Fibroblast of skin of left quadriceps (primary cell): ENCODE data around the gene RNF181.
"Not testable (repeated sequence)": the region's sequence is repeated elsewhere in the genome, so short reads cannot be mapped to it uniquely, and the experiment has no call there.

Experiments used
- DNase-seq, 2 experiments: peaks; one replicate each; pipeline ENCODE4 v3.0.0-alpha.2; 2013; ENCODE audit warnings: low read depth in 2 of 2

RNF181 gene

DNA sequence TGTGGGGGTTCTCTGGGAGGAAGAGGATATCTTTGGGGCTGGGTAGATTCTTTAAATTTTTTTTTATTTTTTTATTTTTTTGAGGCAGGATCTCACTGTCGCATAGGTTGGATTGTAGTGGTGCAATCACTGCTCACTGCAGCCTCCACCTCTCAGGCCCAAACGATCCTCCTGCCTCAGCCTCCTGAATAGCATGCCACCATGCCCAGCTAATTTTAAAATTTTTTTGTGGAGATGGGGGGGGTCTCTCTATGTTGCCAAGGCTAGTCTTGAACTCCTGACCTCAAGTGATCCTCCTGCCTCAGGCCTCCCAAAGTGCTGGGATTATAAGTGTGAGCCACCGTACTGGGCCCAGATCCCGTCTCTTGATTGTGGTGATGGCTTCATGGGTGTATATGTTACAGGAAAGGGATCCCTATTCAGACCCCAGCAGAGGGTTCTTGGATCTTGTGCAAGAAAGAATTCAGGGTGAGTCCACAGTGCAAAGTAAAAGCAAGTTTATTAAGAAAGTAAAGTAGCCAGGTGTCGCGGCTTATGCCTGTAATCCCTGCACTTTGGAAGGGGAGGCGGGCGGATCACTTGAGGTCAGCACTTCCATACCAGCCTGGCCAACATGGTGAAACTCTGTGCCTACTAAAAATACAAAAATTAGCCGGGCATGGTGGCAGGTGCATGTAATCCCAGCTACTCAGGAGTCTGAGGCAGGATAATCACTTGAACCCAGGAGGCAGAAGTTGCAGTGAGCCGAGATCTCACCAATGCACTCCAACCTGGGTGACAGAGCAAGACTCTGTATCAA, 18.4 kb downstream of the RNF181 start:
- no peak for DNase-seq

DNA sequence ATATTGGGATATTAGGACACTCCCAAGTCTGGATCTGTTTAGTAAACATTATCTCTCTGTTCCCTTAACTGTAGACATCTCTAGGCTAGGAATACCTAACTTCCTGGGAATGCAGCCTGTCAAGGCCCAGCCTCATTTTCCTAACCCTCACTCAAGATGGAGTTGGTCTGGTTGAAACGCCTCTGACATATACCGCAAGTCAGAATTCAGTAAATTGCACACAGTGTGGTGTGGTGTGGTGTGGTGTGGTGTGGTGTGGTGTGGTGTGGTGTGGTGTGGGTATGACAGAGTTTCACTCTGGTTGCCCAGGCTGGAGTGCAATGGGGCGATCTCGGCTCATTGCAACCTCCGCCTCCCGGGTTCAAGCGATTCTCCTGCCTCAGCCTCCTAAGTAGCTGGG, 19.2 kb downstream of the RNF181 start:
- DNase-seq: not testable (repeated sequence)

DNA sequence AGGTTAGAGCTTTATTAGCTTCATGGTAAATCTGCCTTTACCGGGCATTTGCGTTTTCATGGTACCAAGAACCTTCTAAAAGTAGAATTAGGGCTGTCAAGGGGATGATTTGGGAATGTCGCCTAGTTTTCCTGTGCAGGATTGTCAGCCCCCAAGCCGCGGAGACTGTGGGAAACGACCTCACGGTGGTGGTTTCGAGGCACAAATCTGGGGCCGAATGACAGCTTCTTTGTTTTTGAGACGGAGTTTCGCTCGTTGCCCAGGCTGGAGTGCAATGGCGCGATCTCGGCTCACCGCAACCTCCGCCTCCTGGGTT, 19.8 kb downstream of the RNF181 start:
- DNase-seq: no peak

DNA sequence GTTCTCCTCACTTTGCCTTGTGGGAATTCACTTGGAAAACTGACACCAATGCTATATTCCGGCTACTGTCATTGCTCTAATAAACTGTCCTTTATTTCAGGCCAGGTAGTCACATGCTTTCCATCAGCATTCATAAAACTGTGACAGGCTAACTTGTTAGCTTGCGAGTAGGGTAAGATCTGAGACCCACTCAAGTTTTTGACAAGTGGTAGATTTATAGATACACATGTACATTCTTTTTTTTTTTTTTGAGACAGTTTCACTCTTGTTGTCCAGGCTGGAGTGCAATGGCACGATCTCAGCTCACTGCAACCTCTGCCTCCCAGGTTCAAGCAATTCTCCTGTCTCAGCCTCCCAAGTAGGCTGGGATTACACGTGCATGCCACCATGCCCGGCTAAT, 22.2 kb downstream of the RNF181 start:
- not testable (repeated sequence) for DNase-seq

DNA sequence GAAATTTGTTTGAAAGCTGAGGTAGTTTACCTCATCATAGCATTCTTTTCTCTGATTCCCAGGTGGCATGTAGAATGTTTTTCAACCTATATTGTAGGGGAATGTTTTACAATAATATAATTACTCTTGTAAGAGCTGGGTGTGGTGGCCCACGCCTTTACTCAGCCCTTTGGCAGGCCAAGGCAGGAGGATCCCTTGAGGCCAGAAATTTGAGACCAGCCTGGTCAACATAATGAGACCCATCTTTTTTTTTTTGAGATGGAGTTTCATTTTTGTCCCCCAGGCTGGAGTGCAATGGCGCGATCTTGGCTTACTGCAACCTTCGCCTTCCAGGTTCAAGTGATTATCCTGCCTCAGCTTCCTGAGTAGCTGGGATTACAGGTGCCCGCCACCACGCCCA, 24.1 kb downstream of the RNF181 start:
- no peak for DNase-seq

DNA sequence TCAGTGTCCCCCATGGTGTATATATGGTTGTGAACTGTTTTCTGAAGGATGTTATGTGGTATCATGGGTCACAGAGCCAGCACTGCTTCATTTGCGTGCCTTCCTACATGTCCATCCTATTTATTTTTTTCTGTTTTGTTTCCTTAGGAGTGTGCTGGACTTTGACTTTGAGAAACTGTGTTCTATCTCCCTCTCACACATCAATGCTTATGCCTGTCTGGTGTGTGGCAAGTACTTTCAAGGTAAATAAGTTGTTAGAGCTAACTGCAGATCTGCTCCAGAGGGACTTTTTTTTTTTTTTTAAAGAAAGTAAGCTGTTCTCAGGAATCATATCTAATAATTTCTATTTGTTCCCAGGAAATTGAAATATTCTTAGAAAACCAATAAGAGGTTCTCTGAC, 25.8 kb downstream of the RNF181 start:
- DNase-seq: no peak

DNA sequence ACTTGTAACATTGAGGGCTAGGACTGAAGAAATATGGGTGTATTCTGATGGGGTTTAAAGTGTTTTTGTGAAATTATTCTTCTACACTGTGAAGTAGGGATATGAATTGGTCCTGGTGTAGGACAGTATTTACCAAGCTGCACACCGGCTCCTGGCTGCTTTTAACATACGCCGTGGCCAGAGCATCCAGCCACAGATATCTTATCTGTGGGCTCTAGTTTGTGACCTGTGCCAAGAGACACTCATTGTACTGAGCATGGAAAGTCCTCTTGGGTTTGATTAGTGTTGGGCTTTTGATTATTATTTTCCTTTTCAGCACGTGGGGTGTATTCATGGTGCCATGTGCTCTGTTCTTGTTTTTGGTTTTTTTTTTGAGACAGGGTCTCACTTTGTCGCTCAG, 28.4 kb downstream of the RNF181 start:
- no peak for DNase-seq

DNA sequence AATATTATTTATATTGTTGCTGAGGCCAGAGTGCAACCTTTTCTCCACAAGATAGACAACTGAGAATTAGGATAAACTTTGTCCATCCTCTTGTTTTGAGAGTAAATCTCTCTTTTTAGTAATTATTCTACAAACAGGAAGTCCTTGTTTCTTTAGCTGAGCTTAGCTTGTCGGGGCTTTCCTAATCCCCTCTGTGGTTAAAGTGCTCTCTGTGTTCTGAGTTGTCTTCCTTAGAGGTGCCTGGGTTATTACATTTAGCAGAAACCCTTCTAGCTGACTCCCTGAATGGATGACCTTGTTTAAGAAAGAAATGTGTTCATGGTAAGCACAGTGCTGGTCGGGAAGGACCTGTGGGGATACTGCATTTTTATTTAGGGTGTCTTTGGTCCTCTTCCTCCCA, 33.1 kb downstream of the RNF181 start:
- DNase-seq: no peak

DNA sequence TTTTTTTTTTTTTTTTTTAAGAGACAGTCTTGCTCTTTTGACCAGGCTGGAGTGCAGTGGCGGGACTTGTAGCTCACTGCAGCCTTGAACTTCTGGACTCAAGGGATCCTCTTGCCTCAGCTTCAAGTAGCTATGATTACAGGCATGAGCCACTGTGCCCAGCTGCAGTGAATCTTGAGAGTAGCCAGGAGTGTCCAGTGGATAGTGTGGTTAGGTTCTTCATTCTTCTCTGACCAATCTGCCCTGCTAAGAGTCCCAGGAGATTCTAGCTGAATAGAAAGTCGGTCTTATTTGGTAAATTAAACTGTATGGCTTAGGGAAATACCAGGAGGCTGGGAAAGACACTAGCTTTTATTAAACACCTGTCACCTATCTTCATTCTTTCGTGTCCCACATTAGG, 35.8 kb downstream of the RNF181 start:
- no peak for DNase-seq

DNA sequence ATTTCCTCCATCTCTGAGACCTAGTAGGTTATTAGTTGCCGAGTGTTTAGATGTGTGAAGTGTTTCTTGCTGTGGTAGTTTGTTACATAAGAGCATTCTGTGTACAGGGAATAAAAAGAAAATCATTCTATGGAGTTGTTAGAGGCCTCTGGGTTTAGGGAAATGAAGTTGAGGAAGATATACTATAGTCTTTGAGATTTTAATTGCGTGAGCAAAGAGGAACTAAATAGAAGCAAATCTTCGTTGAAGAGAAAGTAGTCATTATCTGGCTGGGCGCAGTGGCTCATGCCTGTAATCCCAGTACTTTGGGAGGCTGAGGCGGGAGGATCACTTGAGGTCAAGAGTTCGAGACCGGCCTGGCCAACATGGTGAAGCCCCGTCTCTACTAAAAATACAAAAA, 39.5 kb downstream of the RNF181 start:
- no peak for DNase-seq

DNA sequence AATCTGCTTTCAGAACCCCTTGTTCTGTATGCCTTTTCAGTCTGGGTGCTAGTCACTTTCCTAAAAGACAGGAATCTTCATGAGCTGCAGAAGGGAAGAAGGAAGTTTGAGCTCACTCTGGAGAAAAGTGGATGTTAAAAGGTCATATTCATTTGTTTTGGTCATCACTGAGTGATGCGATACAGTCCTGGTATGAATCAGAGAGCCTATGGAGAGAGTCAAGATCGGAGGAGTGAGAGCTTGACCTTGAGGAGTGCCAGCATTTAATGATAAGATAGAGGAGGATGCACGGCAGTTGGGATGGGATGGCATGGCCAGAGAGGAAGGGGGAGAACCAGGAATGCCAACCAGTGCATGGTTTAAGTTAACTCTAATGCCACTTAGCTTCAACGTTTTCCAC, 40.1 kb downstream of the RNF181 start:
- no peak for DNase-seq

DNA sequence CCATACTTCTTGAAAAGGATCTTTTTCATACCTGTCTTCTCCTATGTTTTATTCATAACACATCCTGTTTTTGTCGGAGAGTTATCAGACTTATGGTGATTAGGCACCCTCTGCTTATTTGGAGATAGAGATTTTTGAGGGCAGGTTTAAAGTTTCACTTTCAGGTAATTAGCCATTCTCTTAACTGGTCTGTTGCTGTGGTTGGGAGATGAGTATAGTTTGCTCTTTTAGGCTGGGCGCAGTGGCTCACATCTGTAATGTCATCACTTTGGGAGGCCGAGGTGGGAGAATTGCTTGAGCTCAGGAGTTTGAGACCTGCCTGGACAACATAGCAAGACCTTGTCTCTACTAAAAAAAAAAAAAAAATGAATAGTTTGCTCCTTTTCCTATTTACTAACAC, 47.2 kb downstream of the RNF181 start:
- no peak for DNase-seq

DNA sequence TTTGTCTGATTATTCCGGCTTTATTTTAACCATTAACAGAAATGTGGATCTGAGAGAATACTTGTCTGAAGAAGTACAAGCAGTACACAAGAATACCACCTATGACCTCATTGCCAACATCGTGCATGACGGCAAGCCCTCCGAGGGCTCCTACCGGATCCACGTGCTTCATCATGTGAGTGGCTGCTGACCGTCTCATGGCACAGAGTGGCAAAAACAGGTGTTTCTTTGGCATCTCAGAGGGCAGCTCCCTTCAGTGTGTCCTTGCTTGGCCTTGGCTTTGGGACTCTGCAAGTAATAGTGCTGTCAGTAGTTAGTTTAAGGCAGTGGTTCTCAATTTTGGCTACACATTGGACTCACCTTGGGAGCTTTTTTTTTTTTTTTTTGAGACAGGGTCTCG, 49.4 kb downstream of the RNF181 start:
- no peak for DNase-seq

DNA sequence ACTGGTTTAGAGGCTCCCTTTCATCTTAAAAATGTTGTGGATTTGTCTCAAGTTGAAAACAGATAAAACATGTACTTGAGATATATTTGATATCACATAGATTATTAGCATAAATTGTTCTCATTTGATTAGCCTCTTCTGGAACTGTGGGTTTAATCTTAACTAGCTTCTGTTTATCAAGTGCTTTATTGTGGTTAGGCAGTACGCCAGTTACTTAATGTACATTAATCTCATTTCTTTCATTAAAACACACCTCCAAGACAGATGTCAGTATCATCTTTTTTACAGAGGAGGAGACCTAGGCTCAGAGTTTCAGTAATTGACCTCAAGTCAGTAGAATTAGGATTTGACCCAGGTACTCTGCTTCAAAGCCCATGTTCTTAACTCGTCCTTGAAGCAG, 50.6 kb downstream of the RNF181 start:
- no peak for DNase-seq
